Neural crest cell (in vitro differentiated cells): Measurements from ENCODE around the gene PRDM16. TPM values are rescaled to one million over a fixed set of nuclear protein-coding genes. Genes with fewer than 3 reads are reported as not detected.
"Not testable (repeated sequence)": the region's sequence is repeated elsewhere in the genome, so short reads cannot be mapped to it uniquely, and the experiment has no call there.

Source experiments
- DNase-seq: peaks from one replicate; pipeline ENCODE4 v3.0.0; 2021; ENCODE audit warnings: low read depth, mixed read lengths, low spot score
- H3K27ac Mint-ChIP-seq: one replicate; pipeline ENCODE4 v1.8.0; 2021; ENCODE audit warnings: mild to moderate bottlenecking, mixed read lengths; ENCODE audit not compliant: unreplicated experiment
- H3K27me3 Mint-ChIP-seq: 2 replicates; pipeline ENCODE4 v1.8.0; 2021; ENCODE audit warnings: low read depth, mild to moderate bottlenecking, mixed read lengths
- H3K36me3 Mint-ChIP-seq: 2 replicates; pipeline ENCODE4 v1.8.0; 2021; ENCODE audit warnings: low read depth, mild to moderate bottlenecking, mixed read lengths
- H3K4me1 Mint-ChIP-seq: 2 replicates; pipeline ENCODE4 v1.8.0; 2021; ENCODE audit warnings: mixed read lengths
- H3K4me3 Mint-ChIP-seq: one replicate; pipeline ENCODE4 v1.8.0; 2021; ENCODE audit warnings: mild to moderate bottlenecking, mixed read lengths
- H3K9me3 Mint-ChIP-seq: 2 replicates; pipeline ENCODE4 v1.8.0; 2021; ENCODE audit warnings: mixed read lengths
- total RNA-seq: library from RNA; stranded (reverse); gene quantifications from 2 replicates; pipeline ENCODE4 v1.2.1, GENCODE V29; 2021
- TF ChIP-seq, protein P1 (sequence below): fragments of 200-600 bp; sonication (generic); conservative IDR thresholded peaks from 2 replicates; pipeline ENCODE4 v1.5.0; 2021; ENCODE audit warnings: antibody characterized with exemption, mild to moderate bottlenecking

The PRDM16 gene
- total RNA-seq, 1 donor from 2014 or later, result 11.7 TPM

DNA sequence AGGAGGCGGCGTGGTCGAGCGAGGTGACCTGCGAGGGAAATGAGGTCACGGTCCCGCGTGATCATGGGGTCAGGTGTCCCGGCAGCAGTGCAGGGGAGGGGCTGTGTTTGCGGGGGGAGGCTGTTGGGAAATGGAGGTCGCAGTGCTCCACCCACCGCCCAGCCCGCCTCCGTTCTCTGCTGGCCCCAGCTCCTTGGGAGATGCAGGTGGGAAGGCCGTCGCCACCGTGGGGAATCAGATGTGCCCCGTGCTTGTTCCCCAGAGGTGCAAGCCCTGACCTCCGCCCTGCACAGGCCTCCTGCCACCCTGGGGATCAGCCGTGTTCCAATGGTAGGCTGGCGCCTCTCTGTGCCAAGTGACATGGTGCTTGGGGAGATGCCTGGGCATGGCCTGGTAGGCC is 95.7 kb downstream of the PRDM16 start:
- H3K36me3 Mint-ChIP-seq, result no peaks in the 10 kb centered on the region
- H3K9me3 Mint-ChIP-seq, result no peaks in the 10 kb centered on the region
- H3K4me1 Mint-ChIP-seq, result peaks cover 25% of the 10 kb centered on the region
- no peak for DNase-seq
- no peak overlapping the region for H3K4me3 Mint-ChIP-seq
- H3K27me3 Mint-ChIP-seq, result no peaks in the 10 kb centered on the region
- TF ChIP-seq, protein P1, sequence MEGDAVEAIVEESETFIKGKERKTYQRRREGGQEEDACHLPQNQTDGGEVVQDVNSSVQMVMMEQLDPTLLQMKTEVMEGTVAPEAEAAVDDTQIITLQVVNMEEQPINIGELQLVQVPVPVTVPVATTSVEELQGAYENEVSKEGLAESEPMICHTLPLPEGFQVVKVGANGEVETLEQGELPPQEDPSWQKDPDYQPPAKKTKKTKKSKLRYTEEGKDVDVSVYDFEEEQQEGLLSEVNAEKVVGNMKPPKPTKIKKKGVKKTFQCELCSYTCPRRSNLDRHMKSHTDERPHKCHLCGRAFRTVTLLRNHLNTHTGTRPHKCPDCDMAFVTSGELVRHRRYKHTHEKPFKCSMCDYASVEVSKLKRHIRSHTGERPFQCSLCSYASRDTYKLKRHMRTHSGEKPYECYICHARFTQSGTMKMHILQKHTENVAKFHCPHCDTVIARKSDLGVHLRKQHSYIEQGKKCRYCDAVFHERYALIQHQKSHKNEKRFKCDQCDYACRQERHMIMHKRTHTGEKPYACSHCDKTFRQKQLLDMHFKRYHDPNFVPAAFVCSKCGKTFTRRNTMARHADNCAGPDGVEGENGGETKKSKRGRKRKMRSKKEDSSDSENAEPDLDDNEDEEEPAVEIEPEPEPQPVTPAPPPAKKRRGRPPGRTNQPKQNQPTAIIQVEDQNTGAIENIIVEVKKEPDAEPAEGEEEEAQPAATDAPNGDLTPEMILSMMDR, result no peak
- H3K27ac Mint-ChIP-seq, result peak overlapping the region; percentile 67

DNA sequence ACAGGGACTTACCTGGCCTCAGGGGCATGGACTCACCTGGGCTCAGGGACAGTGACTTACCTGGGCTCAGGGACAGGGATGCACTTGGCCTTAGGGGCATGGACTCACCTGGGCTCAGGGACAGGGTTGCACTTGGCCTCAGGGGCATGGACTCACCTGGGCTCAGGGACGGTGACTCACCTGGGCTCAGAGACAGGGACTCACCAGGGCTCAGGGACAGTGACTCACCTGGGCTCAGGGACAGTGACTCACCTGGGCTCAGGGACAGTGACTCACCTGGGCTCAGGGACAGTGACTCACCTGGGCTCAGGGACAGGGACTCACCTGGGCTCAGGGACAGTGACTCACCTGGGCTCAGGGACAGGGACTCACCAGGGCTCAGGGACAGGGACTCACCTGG is 96.2 kb downstream of the PRDM16 start:
- H3K36me3 Mint-ChIP-seq, H3K27ac Mint-ChIP-seq, H3K27me3 Mint-ChIP-seq, DNase-seq, H3K9me3 Mint-ChIP-seq, H3K4me3 Mint-ChIP-seq: not testable (repeated sequence)
- peaks cover 29% of the 10 kb centered on the region for H3K4me1 Mint-ChIP-seq

DNA sequence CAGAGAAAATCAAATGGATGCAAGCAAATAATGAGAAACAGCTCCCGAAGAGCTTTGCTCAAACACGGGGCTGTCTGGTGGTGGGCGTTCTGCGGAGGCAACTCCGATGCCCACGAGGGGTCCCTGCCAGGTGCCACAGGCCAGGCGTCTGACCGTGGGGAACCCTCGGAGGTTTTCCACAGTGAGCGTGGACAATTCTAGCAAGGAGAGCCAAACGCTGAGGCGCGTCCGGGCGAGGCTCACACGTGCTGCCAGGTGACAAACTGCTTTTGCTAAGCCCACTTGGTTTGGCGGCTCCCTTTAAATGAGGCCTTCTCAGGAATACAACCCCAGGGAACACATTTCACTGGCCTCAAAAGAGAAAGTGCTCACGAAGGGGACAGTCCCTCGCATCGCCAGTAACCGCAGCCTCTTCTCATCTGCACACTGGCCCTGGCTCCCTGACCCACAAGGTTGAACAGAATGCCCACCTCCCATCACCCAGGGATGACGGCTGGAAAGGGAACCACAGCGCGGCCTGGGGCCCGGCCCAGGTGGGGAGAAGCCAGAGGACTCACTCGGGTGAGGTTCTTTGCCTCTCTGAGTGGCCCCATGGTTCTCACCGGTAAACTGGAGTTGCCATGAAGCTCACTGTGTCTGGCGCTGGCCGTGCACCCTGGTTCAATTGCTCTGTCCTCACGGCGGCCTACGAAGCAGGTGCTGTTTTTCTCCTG is 97.4 kb downstream of the PRDM16 start:
- H3K27me3 Mint-ChIP-seq, result no peaks in the 10 kb centered on the region
- TF ChIP-seq, protein P1, result no peak
- no peaks in the 10 kb centered on the region for H3K36me3 Mint-ChIP-seq
- H3K4me3 Mint-ChIP-seq, result peak overlapping the region; percentile 27
- H3K27ac Mint-ChIP-seq, result no peak overlapping the region
- peaks cover 36% of the 10 kb centered on the region for H3K4me1 Mint-ChIP-seq
- DNase-seq, result no peak
- H3K9me3 Mint-ChIP-seq, result no peaks in the 10 kb centered on the region

DNA sequence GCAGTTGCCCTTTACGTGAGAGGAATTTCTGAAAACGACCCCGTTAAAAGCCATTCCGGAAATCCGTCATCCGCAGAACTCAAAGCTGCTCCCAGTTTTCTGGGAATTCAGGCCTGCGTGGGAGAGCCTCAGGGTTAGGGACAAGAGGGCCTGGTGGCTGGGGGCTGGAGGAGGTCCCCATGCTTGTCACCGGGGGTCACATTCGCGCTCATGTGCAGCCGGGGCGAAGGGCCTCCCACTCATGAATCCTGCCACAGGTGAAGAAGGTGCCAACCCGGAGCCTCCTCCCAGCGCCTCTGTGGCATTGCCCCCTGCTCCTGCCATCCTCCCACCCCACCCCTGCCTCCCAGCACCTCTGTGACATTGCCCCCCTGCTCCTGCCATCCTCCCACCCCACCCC is 98.3 kb downstream of the PRDM16 start:
- H3K4me3 Mint-ChIP-seq, result peak overlapping the region; percentile 27
- H3K27me3 Mint-ChIP-seq, result no peaks in the 10 kb centered on the region
- peaks cover 39% of the 10 kb centered on the region for H3K4me1 Mint-ChIP-seq
- DNase-seq, result no peak
- no peak overlapping the region for H3K27ac Mint-ChIP-seq
- TF ChIP-seq, protein P1, result no peak
- no peaks in the 10 kb centered on the region for H3K9me3 Mint-ChIP-seq
- no peaks in the 10 kb centered on the region for H3K36me3 Mint-ChIP-seq

DNA sequence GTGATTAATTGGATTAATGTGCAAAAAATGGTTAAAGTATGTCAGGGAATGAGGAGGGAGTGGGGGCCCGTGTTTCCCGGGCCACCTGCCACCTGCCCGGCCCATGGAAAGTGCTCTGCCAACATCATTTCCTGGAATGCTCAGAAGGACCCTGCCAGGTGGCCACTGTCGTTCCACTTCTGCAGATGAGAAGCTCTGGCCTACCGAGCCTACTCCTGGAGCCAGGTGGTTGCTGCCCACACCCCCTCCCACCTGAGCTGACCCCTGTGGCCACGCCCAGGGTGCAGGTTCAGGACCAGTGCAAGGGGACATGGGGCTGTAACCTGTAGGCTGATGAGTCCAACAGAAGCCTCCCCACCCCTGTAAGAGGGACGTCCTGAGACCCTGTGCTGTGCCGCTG is 99.7 kb downstream of the PRDM16 start:
- DNase-seq, result no peak
- TF ChIP-seq, protein P1, result no peak
- no peak overlapping the region for H3K4me3 Mint-ChIP-seq
- no peaks in the 10 kb centered on the region for H3K36me3 Mint-ChIP-seq
- H3K27ac Mint-ChIP-seq, result no peak overlapping the region
- peaks cover 47% of the 10 kb centered on the region for H3K4me1 Mint-ChIP-seq
- H3K27me3 Mint-ChIP-seq, result peaks cover 6% of the 10 kb centered on the region
- no peaks in the 10 kb centered on the region for H3K9me3 Mint-ChIP-seq

DNA sequence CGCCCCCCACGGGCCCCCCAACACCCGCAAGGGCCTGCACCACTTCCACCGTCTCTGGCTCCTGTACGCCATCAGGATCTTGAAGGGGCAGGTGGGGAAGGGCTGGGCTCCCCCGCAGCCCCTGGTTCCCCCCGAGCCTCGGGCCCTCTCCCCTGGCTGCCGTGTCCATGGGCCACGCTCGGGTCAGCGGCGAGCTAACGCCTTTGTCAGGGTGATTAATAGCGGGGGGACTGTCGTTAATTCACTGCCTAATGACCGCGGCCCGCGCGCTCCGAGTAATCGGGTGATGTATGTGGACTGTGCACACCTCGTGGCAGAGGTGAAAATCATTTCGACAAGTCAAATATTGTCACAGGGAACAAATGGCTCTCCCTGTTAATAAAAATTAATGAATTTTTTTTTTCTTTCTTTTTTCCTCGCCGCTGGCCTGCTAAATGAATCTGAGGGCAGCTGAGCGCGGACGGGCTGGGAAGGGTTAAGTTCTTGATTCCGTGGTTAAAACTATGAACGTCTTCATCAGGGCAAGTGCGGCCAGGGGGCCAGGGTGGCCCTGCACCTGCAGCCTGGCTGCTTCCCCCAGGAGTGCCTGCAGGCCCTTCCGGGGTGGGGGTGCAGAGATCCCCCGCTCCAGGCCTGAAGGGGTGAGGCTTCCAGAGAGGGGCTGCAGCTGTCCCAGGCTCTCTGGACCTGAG is 100.8 kb downstream of the PRDM16 start:
- H3K4me1 Mint-ChIP-seq, result peaks cover 50% of the 10 kb centered on the region
- peaks cover 6% of the 10 kb centered on the region for H3K27me3 Mint-ChIP-seq
- H3K36me3 Mint-ChIP-seq, result no peaks in the 10 kb centered on the region
- DNase-seq, result no peak
- TF ChIP-seq, protein P1, result no peak
- H3K27ac Mint-ChIP-seq, result peak overlapping the region; percentile 75
- H3K9me3 Mint-ChIP-seq, result no peaks in the 10 kb centered on the region
- no peak overlapping the region for H3K4me3 Mint-ChIP-seq
